Measurements from ENCODE around the gene TMEM138.

DNA sequence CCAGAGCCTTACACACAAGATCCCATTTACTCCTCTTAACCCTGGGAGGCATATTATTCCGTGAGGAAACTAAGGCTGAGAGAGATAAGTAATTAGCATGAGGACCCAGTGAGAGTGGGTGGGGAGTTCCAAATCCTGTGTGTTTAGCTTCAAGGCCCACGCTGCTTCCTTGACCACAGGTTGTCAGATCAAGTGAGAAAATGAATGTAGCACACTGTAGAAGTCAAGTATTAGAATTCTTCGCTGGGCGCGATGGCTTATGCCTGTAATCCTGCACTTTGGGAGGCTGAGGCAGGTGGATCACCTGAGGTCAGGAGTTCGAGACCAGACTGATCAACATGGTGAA lies 4.3 kb upstream of the TMEM138 start:
- TF ChIP-seq POLR2A (IDR thresholded peaks at IDR 0.05): no peak
- TF ChIP-seq, protein P1, sequence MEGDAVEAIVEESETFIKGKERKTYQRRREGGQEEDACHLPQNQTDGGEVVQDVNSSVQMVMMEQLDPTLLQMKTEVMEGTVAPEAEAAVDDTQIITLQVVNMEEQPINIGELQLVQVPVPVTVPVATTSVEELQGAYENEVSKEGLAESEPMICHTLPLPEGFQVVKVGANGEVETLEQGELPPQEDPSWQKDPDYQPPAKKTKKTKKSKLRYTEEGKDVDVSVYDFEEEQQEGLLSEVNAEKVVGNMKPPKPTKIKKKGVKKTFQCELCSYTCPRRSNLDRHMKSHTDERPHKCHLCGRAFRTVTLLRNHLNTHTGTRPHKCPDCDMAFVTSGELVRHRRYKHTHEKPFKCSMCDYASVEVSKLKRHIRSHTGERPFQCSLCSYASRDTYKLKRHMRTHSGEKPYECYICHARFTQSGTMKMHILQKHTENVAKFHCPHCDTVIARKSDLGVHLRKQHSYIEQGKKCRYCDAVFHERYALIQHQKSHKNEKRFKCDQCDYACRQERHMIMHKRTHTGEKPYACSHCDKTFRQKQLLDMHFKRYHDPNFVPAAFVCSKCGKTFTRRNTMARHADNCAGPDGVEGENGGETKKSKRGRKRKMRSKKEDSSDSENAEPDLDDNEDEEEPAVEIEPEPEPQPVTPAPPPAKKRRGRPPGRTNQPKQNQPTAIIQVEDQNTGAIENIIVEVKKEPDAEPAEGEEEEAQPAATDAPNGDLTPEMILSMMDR (IDR thresholded peaks at IDR 0.05): no peak
